Left lung (tissue), 10 donors: ENCODE data around the gene PCED1A. TPM values are rescaled to one million over a fixed set of nuclear protein-coding genes. Genes with fewer than 3 reads are reported as not detected.

Experiments
- ATAC-seq: fragments of 200-7000 bp; cut with Tn5 transposase; one replicate; pipeline ENCODE4 v1.9.1; 2020; ENCODE audit warnings: moderate library complexity
- DNase-seq, 4 donors: peaks; one replicate each; pipeline ENCODE4 v3.0.0-alpha.2; 2013 to 2020
- H3K27ac ChIP-seq, 2 donors: fragments of 200-600 bp; sonication (generic) in 1 of 2; one replicate each; pipeline versions ENCODE4 v1.5.0 to v1.8.0; 2020 to 2021
- H3K27me3 ChIP-seq, 2 donors: fragments of 200-600 bp; sonication (generic) in 1 of 2; one replicate each; pipeline versions ENCODE4 v1.5.0 to v1.8.0; 2020 to 2021
- H3K36me3 ChIP-seq, 2 donors: fragments of 200-600 bp; sonication (generic) in 1 of 2; one replicate each; pipeline versions ENCODE4 v1.5.0 to v1.8.0; 2020 to 2021
- H3K4me1 ChIP-seq, 2 donors: fragments of 200-600 bp; one replicate each; pipeline ENCODE4 v1.8.0; 2021
- H3K4me3 ChIP-seq, 2 donors: fragments of 200-600 bp; sonication (generic) in 1 of 2; one replicate each; pipeline versions ENCODE4 v1.5.0 to v1.8.0; 2020 to 2021; ENCODE audit warnings: mild to moderate bottlenecking in 1 of 2
- H3K9me3 ChIP-seq, 2 donors: fragments of 200-600 bp; sonication (generic) in 1 of 2; one replicate each; pipeline versions ENCODE4 v1.5.0 to v1.8.0; 2020 to 2021
- CTCF ChIP-seq, 2 donors: fragments of 200-600 bp; sonication (generic) in 1 of 2; IDR thresholded peaks; one replicate each; pipeline versions ENCODE4 v1.5.0 to v1.8.0; 2021; ENCODE audit warnings: antibody characterized with exemption in 2 of 2
- intact Hi-C, 2 donors: fragments of 100-400 bp; cut with DNase I; formaldehyde crosslinking; loops; one replicate each; pipeline versions ENCODE4 v1.11.2 to v1.14.2; 2022
- polyA plus RNA-seq, 6 donors: library from polyadenylated mRNA; unstranded; fragments of 120-200 nt; gene quantifications; one replicate each; pipeline ENCODE4 v1.2.1, GENCODE V29; 2013; ENCODE audit not compliant: insufficient read length in 6 of 6
- total RNA-seq, 2 donors: library from RNA; stranded (reverse); fragmentation: NEBNext Ultra II Directional; extraction: Animal tissue kit (Norgen Biotek cat#: 25700); gene quantifications; one replicate each; pipeline ENCODE4 v1.2.1, GENCODE V29; 2021
- donor health status: DM: no; HTN: yes; CAD: no.
- donor health status: DM: no; HTN: no; CAD: no.

The PCED1A gene
- total and polyA plus RNA-seq, 8 donors = 34.3 to 66.7 (median 55.8) TPM

GRCh38 chr20:2820084-2820895 lies 20.2 kb downstream of the PCED1A start:
- DNase-seq (no peak), ATAC-seq (peak; percentile 39)
- Histone ChIP-seq H3K9me3 (no peaks in the 10 kb centered on the region), H3K27ac (no peak overlapping the region), H3K36me3 (no peaks in the 10 kb centered on the region), H3K4me3 (no peak overlapping the region), H3K27me3 (peaks cover 9 to 37% of the 10 kb centered on the region in 2 donors), H3K4me1 (peaks cover 0 to 12% of the 10 kb centered on the region in 2 donors)
- intact Hi-C loops = no loop called here
- TF ChIP-seq CTCF (IDR thresholded peaks at IDR 0.05) = no peak

GRCh38 chr20:2817891-2818595 lies 22.4 kb downstream of the PCED1A start:
- DNase-seq (no peak), ATAC-seq (no peak)
- no peaks in the 10 kb centered on the region for H3K9me3 ChIP-seq
- no peak for TF ChIP-seq CTCF (IDR thresholded peaks at IDR 0.05)
- H3K4me1 ChIP-seq = peaks cover 0 to 12% of the 10 kb centered on the region in 2 donors
- intact Hi-C loops = no loop called here
- no peak overlapping the region for H3K27ac ChIP-seq
- no peak overlapping the region for H3K4me3 ChIP-seq
- peaks cover 9 to 37% of the 10 kb centered on the region in 2 donors for H3K27me3 ChIP-seq
- no peaks in the 10 kb centered on the region for H3K36me3 ChIP-seq

- Histone ChIP-seq H3K27ac (no peak overlapping the region), H3K27me3 (peaks cover 9 to 37% of the 10 kb centered on the region in 2 donors), H3K9me3 (no peaks in the 10 kb centered on the region), H3K36me3 (no peaks in the 10 kb centered on the region), H3K4me3 (no peak overlapping the region), H3K4me1 (peaks cover 0 to 12% of the 10 kb centered on the region in 2 donors)
- no peak for TF ChIP-seq CTCF (IDR thresholded peaks at IDR 0.05)
- intact Hi-C loops = no loop called here
- ATAC-seq (no peak), DNase-seq (no peak)
Measured at GRCh38 chr20:2817341-2817726, 23.1 kb downstream of the PCED1A start.

- peaks cover 9 to 37% of the 10 kb centered on the region in 2 donors for H3K27me3 ChIP-seq
- H3K27ac ChIP-seq = no peak overlapping the region
- H3K36me3 ChIP-seq = no peaks in the 10 kb centered on the region
- TF ChIP-seq CTCF (IDR thresholded peaks at IDR 0.05) = no peak
- intact Hi-C loops = no loop called here
- peaks cover 0 to 4% of the 10 kb centered on the region in 2 donors for H3K9me3 ChIP-seq
- DNase-seq = no peak
- peaks cover 0 to 10% of the 10 kb centered on the region in 2 donors for H3K4me1 ChIP-seq
- no peak for ATAC-seq
- no peak overlapping the region for H3K4me3 ChIP-seq
Measured at GRCh38 chr20:2816583-2817340, 23.7 kb downstream of the PCED1A start.
